PC-9 (cell line): ENCODE data around the gene CNTN5. TPM values are rescaled to one million over a fixed set of nuclear protein-coding genes. Genes with fewer than 3 reads are reported as not detected.

Experiments used
- BruUV-seq: library from RNA; stranded (reverse); fragments of 400-500 nt; replicated peaks from 2 replicates; lab custom pipeline; 2021; lab: Mats Ljungman, UMichigan
- CTCF ChIA-PET: fragments of 300-600 bp; sonication (Branson Sonifier 250); formaldehyde crosslinking; loops from one replicate; lab custom pipeline; 2022; ENCODE audit warnings: antibody characterized with exemption; lab: Charles Lee
- POLR2A ChIA-PET: fragments of 300-600 bp; sonication (Branson Sonifier 250); formaldehyde crosslinking; loops from one replicate; lab custom pipeline; 2022; ENCODE audit warnings: antibody characterized with exemption; ENCODE audit not compliant: unreplicated experiment; lab: Charles Lee
- DNase-seq, 2 experiments: peaks; one replicate each; pipeline versions ENCODE4 v3.0.0 to v3.0.0-alpha.2; 2015 to 2022; ENCODE audit warnings: mixed read lengths in 1 of 2
- H2AFZ ChIP-seq: fragments of 200-600 bp; sonication (generic); 2 replicates; pipeline ENCODE4 v1.8.1; 2017; ENCODE audit warnings: antibody characterized with exemption
- H3F3A ChIP-seq: fragments of 200-600 bp; sonication (generic); 2 replicates; pipeline ENCODE4 v1.8.1; 2017; ENCODE audit warnings: antibody characterized with exemption, mild to moderate bottlenecking, low read depth; ENCODE audit not compliant: insufficient read depth
- H3K27ac ChIP-seq: fragments of 200-600 bp; sonication (generic); 2 replicates; pipeline ENCODE4 v1.6.1; 2016; ENCODE audit warnings: mixed run types
- H3K27me3 ChIP-seq: fragments of 200-600 bp; sonication (generic); 2 replicates; pipeline ENCODE4 v1.6.1; 2016; ENCODE audit warnings: low read depth, mixed run types; ENCODE audit not compliant: insufficient read depth
- H3K36me3 ChIP-seq: fragments of 200-600 bp; sonication (generic); 2 replicates; pipeline ENCODE4 v1.6.1; 2016; ENCODE audit warnings: low read depth, mixed run types
- H3K4me1 ChIP-seq: fragments of 200-600 bp; sonication (generic); replicated peaks from 2 replicates; pipeline ENCODE4 v1.6.1; 2016; ENCODE audit warnings: mixed run types; ENCODE audit not compliant: insufficient read depth
- H3K4me2 ChIP-seq: fragments of 200-600 bp; sonication (generic); 2 replicates; pipeline ENCODE4 v1.6.1; 2017; ENCODE audit warnings: mixed run types
- H3K4me3 ChIP-seq: fragments of 200-600 bp; sonication (generic); 2 replicates; pipeline ENCODE4 v1.6.1; 2016; ENCODE audit warnings: mixed run types
- H3K79me2 ChIP-seq: fragments of 200-600 bp; sonication (generic); 2 replicates; pipeline ENCODE4 v1.6.1; 2017; ENCODE audit warnings: low read depth, mixed run types
- H3K9me2 ChIP-seq: fragments of 200-600 bp; sonication (generic); 2 replicates; pipeline ENCODE4 v1.8.1; 2017; ENCODE audit warnings: mild to moderate bottlenecking; ENCODE audit not compliant: insufficient read depth
- H3K9me3 ChIP-seq: fragments of 200-600 bp; sonication (generic); 2 replicates; pipeline ENCODE4 v1.8.1; 2016; ENCODE audit warnings: low read depth; ENCODE audit not compliant: insufficient read depth
- H4K20me1 ChIP-seq: fragments of 200-600 bp; sonication (generic); 2 replicates; pipeline ENCODE4 v1.8.1; 2017; ENCODE audit not compliant: insufficient read depth
- CTCF ChIP-seq: fragments of 200-600 bp; sonication (generic); conservative IDR thresholded peaks from 2 replicates; pipeline ENCODE4 v1.6.1; 2017; ENCODE audit warnings: mixed run types, antibody characterized with exemption, mild to moderate bottlenecking, moderate library complexity
- EZH2 ChIP-seq: fragments of 200-600 bp; sonication (generic); IDR thresholded peaks from 2 replicates; pipeline ENCODE4 v1.8.0; 2017; ENCODE audit warnings: antibody characterized with exemption, low read depth
- intact Hi-C: fragments of 100-400 bp; cut with micrococcal nuclease; formaldehyde crosslinking; loops from one replicate; pipeline ENCODE4 v1.10.0; 2022; ENCODE audit not compliant: unreplicated experiment
- total RNA-seq: library from RNA; stranded (reverse); gene quantifications from 2 replicates; pipeline ENCODE4 v1.2.3, GENCODE V29; 2021

CNTN5 gene
- total RNA-seq, 1 experiment from 2014 or later = not detected

DNA sequence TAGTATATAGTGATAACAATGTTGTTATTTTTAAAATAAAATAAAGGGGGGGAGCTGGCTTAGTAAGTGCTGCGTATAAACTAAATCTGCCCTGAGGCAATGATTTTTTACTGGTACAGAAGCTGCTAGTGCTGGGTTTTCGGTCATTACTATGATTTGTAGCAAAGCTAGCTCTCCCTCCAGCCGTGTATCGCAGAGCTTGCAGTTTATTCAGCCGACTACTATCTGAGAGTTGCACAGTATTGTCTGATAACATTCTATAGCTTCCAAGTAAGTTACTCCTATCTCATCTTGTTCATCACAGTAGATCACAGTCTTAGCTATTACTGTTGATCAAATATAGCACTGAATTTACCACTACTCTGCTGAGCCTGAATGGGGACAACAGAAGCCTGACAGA, 860.9 kb downstream of the CNTN5 start:
- Histone ChIP-seq H4K20me1 (no peaks in the 10 kb centered on the region), H2AFZ (no peak overlapping the region), H3K27me3 (no peaks in the 10 kb centered on the region), H3K9me2 (no peaks in the 10 kb centered on the region), H3K27ac (no peak overlapping the region), H3K4me1 (no peaks in the 10 kb centered on the region), H3K9me3 (no peaks in the 10 kb centered on the region), H3F3A (no peaks in the 10 kb centered on the region), H3K4me3 (no peak overlapping the region), H3K4me2 (no peak overlapping the region), H3K36me3 (no peaks in the 10 kb centered on the region), H3K79me2 (no peaks in the 10 kb centered on the region)
- intact Hi-C loops = no loop called here
- BruUV-seq = no TSS peak
- ChIA-PET POLR2A (no interaction called here), CTCF (no interaction called here)
- DNase-seq = no peak
- TF ChIP-seq EZH2 (no peak), CTCF (no peak)

GRCh38 chr11:99884750-99885149, 864.0 kb downstream of the CNTN5 start:
- H2AFZ ChIP-seq = no peak overlapping the region; the same call in 1 of the 2 replicates
- POLR2A ChIA-PET = no interaction called here
- H3K79me2 ChIP-seq = no peaks in the 10 kb centered on the region
- H3K4me3 ChIP-seq = no peak overlapping the region
- no peak overlapping the region for H3K4me2 ChIP-seq
- DNase-seq = no peak
- H3K36me3 ChIP-seq = no peaks in the 10 kb centered on the region
- CTCF ChIA-PET = no interaction called here
- H3K9me3 ChIP-seq = no peaks in the 10 kb centered on the region
- H3K9me2 ChIP-seq = no peaks in the 10 kb centered on the region
- no TSS peak for BruUV-seq
- no peaks in the 10 kb centered on the region for H4K20me1 ChIP-seq
- no peak overlapping the region for H3K27ac ChIP-seq
- H3F3A ChIP-seq = no peaks in the 10 kb centered on the region
- no peaks in the 10 kb centered on the region for H3K4me1 ChIP-seq
- TF ChIP-seq EZH2 = no peak
- no peak for TF ChIP-seq CTCF
- no peaks in the 10 kb centered on the region for H3K27me3 ChIP-seq
- intact Hi-C loops = no loop called here

- Histone ChIP-seq H3K4me3 (no peak overlapping the region), H3K4me2 (no peak overlapping the region), H3F3A (no peaks in the 10 kb centered on the region), H3K27ac (no peak overlapping the region), H3K79me2 (no peaks in the 10 kb centered on the region), H2AFZ (no peak overlapping the region), H3K9me2 (no peaks in the 10 kb centered on the region), H3K4me1 (no peaks in the 10 kb centered on the region), H4K20me1 (no peaks in the 10 kb centered on the region), H3K36me3 (no peaks in the 10 kb centered on the region), H3K27me3 (no peaks in the 10 kb centered on the region), H3K9me3 (no peaks in the 10 kb centered on the region)
- CTCF ChIA-PET = no interaction called here
- POLR2A ChIA-PET = no interaction called here
- intact Hi-C loops = no loop called here
- TF ChIP-seq CTCF (no peak), EZH2 (no peak)
- no TSS peak for BruUV-seq
- no peak for DNase-seq
Measured at GRCh38 chr11:99887481-99887880, 866.7 kb downstream of the CNTN5 start.
